Keratinocyte (primary cell): Measurements from ENCODE around the gene ESRP2. TPM values are rescaled to one million over a fixed set of nuclear protein-coding genes. Genes with fewer than 3 reads are reported as not detected.

Source experiments
- DNase-seq: peaks from one replicate; pipeline ENCODE4 v3.0.0-alpha.2; 2011; ENCODE audit warnings: low read depth, missing footprints, low spot score
- FAIRE-seq: peaks from 2 replicates; lab custom pipeline; 2011; peaks lifted over from hg19 to GRCh38; lab: Jason Lieb, UNC
- H2AFZ ChIP-seq: 2 replicates; pipeline ENCODE4 v1.6.0; 2012; ENCODE audit warnings: low read length, control low read depth, inconsistent platforms; ENCODE audit not compliant: control insufficient read depth
- H3K27ac ChIP-seq: 2 replicates; pipeline ENCODE4 v1.5.1; 2011; ENCODE audit warnings: low read length; ENCODE audit not compliant: control insufficient read depth, insufficient read depth
- H3K27me3 ChIP-seq: 3 replicates; pipeline ENCODE4 v1.6.0; 2011; ENCODE audit warnings: low read length; ENCODE audit not compliant: control insufficient read depth, insufficient read depth; ENCODE audit errors: extremely low read depth
- H3K36me3 ChIP-seq, 2 experiments: 2 replicates in 1 of 2; 3 replicates in 1 of 2; pipeline ENCODE4 v1.5.1; 2011; ENCODE audit warnings: low read length in 2 of 2, mild to moderate bottlenecking in 1 of 2; ENCODE audit not compliant: control insufficient read depth in 2 of 2, insufficient read depth in 2 of 2; ENCODE audit errors: extremely low read depth in 1 of 2
- H3K4me1 ChIP-seq: 3 replicates; pipeline ENCODE4 v1.5.1; 2011; ENCODE audit warnings: low read length; ENCODE audit not compliant: control insufficient read depth, insufficient read depth; ENCODE audit errors: extremely low read depth
- H3K4me2 ChIP-seq: 3 replicates; pipeline ENCODE4 v1.6.0; 2011; ENCODE audit warnings: low read depth, low read length; ENCODE audit not compliant: control insufficient read depth, insufficient read depth; ENCODE audit errors: extremely low read depth
- H3K4me3 ChIP-seq, 3 experiments: fragments of 200-600 bp in 1 of 3; sonication (generic) in 1 of 3; 2 replicates in 2 of 3; 3 replicates in 1 of 3; pipeline ENCODE4 v1.5.1; 2011 to 2016; ENCODE audit warnings: low read length in 3 of 3, mild to moderate bottlenecking in 3 of 3, control low read depth in 2 of 3, inconsistent platforms in 1 of 3, low read depth in 1 of 3, mixed read lengths in 1 of 3, mixed run types in 1 of 3, moderate library complexity in 1 of 3; ENCODE audit not compliant: control insufficient read depth in 2 of 3, insufficient read depth in 2 of 3; ENCODE audit errors: extremely low read depth in 1 of 3
- H3K79me2 ChIP-seq: 2 replicates; pipeline ENCODE4 v1.6.0; 2012; ENCODE audit warnings: low read length; ENCODE audit not compliant: control insufficient read depth, insufficient read depth
- H3K9ac ChIP-seq: 3 replicates; pipeline ENCODE4 v1.6.0; 2011; ENCODE audit warnings: low read length; ENCODE audit not compliant: control insufficient read depth, insufficient read depth; ENCODE audit errors: extremely low read depth
- H3K9me1 ChIP-seq: 3 replicates; pipeline ENCODE4 v1.6.0; 2011; ENCODE audit warnings: low read length; ENCODE audit not compliant: control insufficient read depth, insufficient read depth; ENCODE audit errors: extremely low read depth
- H3K9me3 ChIP-seq: 2 replicates; pipeline ENCODE4 v1.5.1; 2012; ENCODE audit warnings: low read depth, low read length; ENCODE audit not compliant: control insufficient read depth
- H4K20me1 ChIP-seq: 3 replicates; pipeline ENCODE4 v1.6.0; 2011; ENCODE audit warnings: low read length; ENCODE audit not compliant: control insufficient read depth, insufficient read depth; ENCODE audit errors: extremely low read depth
- CTCF ChIP-seq, 3 experiments: IDR thresholded peaks in 1 of 3; conservative IDR thresholded peaks in 1 of 3; optimal IDR thresholded peaks in 1 of 3; 2 replicates in 2 of 3; 3 replicates in 1 of 3; pipeline versions ENCODE3 to v1.5.1; 2011; ENCODE audit warnings: low read length in 3 of 3, mild to moderate bottlenecking in 3 of 3, moderate library complexity in 2 of 3, control low read depth in 1 of 3, inconsistent platforms in 1 of 3; ENCODE audit not compliant: insufficient read depth in 2 of 3; ENCODE audit errors: extremely low read depth in 1 of 3
- EZH2 ChIP-seq: IDR thresholded peaks from one replicate; pipeline ENCODE4 v1.6.1; 2012; ENCODE audit warnings: inconsistent platforms, mild to moderate bottlenecking, low read length, moderate library complexity
- dilution Hi-C: fragments of 300-500 bp; cut with MboI; formaldehyde crosslinking; loops from one replicate; pipeline ENCODE4 v1.7.0; 2020; ENCODE audit warnings: low sequenced_read_pairs; ENCODE audit not compliant: extremely low pct_ligation_motif_present
- polyA plus RNA-seq, 5 experiments: library from polyadenylated mRNA; depleted of rRNA in 3 of 5; stranded (reverse) in 3 of 5; stranded (forward) in 1 of 5; unstranded in 1 of 5; fragments of >200 nt; gene quantifications; 1 replicate in 1 of 5; 2 replicates in 3 of 5; 3 replicates in 1 of 5; pipeline versions ENCODE4 v1.2.1 to v1.2.3, GENCODE V29; 2011 to 2012; ENCODE audit warnings: missing spikeins in 2 of 5, low read depth in 1 of 5, low replicate concordance in 1 of 5

ESRP2 gene
- polyA plus RNA-seq, 1 donor (not counting 4 experiments of a cell fraction or from before 2014, with no cell fraction given): 39.2 TPM

DNA sequence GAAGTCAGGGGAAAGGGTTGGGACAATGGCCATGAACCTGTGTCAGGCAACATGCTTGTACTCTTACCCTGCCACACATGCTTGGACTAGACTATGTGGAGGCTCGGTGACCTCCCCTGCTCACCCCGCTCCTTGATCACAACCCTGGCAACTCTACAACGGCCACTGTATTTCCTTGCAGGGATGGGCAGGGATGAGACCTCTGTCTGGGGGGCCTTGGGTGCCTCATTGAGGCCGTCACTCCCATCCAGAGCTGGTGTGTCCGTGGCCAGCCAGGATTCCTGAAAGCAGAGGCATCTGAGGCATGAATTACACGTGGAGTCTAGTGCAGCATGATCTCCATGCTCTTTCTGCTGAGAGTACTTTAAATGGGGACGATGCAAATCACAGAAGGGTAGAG is 10.2 kb upstream of the ESRP2 start:
- Histone ChIP-seq H3K9me1 (peaks cover 3% of the 10 kb centered on the region), H3K4me1 (peaks cover 18% of the 10 kb centered on the region), H3K9me3 (no peaks in the 10 kb centered on the region), H2AFZ (no peak overlapping the region), H4K20me1 (no peaks in the 10 kb centered on the region), H3K4me2 (peak overlapping the region; percentile 97), H3K27ac (no peak overlapping the region), H3K36me3 (peaks cover 0 to 7% of the 10 kb centered on the region in 2 experiments), H3K79me2 (no peaks in the 10 kb centered on the region), H3K4me3 (peak overlapping the region; percentile 94 to 97 (median 96)), H3K9ac (no peak overlapping the region), H3K27me3 (no peaks in the 10 kb centered on the region)
- no peak for FAIRE-seq
- dilution Hi-C loops: no loop called here
- no peak for TF ChIP-seq EZH2
- TF ChIP-seq CTCF (optimal IDR thresholded peaks at IDR 0.05 in 1 of 3, IDR thresholded peaks at IDR 0.05 in 1 of 3, conservative IDR thresholded peaks at IDR 0.05 in 1 of 3; ENCODE audit: extremely low read depth in 1 of 3, insufficient read depth in 2 of 3, low read length in 3 of 3): no peak
- DNase-seq: no peak

DNA sequence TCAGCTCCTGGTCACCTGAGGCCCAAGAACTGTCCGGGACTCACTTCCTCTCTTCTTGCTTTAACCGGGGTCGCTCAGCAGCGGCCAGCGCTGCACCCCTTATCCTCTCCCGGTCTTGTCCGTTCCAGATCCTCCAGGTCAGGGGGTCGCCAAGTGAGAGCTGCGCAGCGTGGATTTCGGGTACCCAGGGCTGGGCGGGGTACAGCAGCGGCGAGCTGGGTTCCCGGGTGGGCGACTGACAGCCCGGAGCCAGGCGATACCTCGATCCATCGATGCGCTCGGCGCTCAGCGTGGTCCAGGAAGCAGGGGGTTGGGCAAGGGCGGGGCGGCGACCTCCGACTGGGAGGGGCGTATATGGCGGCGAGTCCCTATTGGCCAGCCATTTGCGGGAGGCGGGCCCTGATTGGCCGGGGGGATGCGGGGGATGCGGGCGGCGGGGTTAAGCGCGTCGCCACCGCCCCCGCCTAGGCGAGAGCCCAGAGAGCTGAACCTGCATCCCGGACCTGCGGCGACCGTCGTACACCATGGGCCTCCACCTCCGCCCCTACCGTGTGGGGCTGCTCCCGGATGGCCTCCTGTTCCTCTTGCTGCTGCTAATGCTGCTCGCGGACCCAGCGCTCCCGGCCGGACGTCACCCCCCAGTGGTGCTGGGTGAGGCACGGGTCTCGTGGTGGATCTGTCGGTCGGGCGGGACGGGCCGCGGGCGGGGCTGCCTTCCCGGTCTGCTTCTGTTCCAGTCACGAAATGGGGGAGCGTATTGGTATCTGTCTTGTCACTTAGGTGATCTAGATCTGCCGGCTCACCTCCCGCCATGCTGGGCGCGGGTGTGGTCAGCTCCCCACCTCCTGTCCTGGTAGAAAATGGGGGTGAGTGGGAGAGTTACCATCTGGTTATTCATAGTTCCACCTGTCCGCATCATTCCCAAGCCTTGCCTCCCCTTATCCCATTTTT is 9.3 kb upstream of the ESRP2 start, which contains the start of gene PLA2G15:
PLA2G15 (plus strand) TSS at position 471 of the 951 bp plus-strand sequence; CDS start at position 525, 54 bp downstream.
- Histone ChIP-seq H3K4me2 (peak within 1 kb of the TSS; percentile 97), H3K79me2 (no peaks in the 10 kb centered on the region), H3K27ac (peak within 1 kb of the TSS; percentile 31), H3K9me3 (no peaks in the 10 kb centered on the region), H4K20me1 (no peaks in the 10 kb centered on the region), H3K27me3 (no peaks in the 10 kb centered on the region), H3K9me1 (peaks cover 3% of the 10 kb centered on the region), H2AFZ (peak within 1 kb of the TSS; percentile 98), H3K36me3 (peaks cover 0 to 5% of the 10 kb centered on the region in 2 experiments), H3K4me1 (peaks cover 18% of the 10 kb centered on the region), H3K4me3 (peak within 1 kb of the TSS; percentile 94 to 97 (median 96)), H3K9ac (peak within 1 kb of the TSS; percentile 72)
- DNase-seq (no peak), FAIRE-seq (no peak)
- TF ChIP-seq CTCF (optimal IDR thresholded peaks at IDR 0.05 in 1 of 3, IDR thresholded peaks at IDR 0.05 in 1 of 3, conservative IDR thresholded peaks at IDR 0.05 in 1 of 3; ENCODE audit: extremely low read depth in 1 of 3, insufficient read depth in 2 of 3, low read length in 3 of 3) (no peak), EZH2 (no peak)
- dilution Hi-C loops: no loop called here
